Sigmoid colon (tissue), 4 donors: ENCODE data around the gene PRDX4.

Source experiments
- EP300 ChIP-seq, 4 donors: sonication (generic); formaldehyde crosslinking; IDR thresholded peaks; one replicate each; pipeline ENCODE4 v1.6.1; 2017; ENCODE audit warnings: antibody characterized with exemption in 4 of 4
- POLR2A ChIP-seq, 2 donors: fragments of 450-650 bp; IDR thresholded peaks; one replicate each; pipeline ENCODE4 v1.6.1; 2016; ENCODE audit warnings: antibody characterized with exemption in 2 of 2, mild to moderate bottlenecking in 2 of 2, moderate library complexity in 2 of 2
- POLR2AphosphoS5 ChIP-seq, 4 donors: sonication (generic); formaldehyde crosslinking; IDR thresholded peaks; one replicate each; pipeline ENCODE4 v1.6.1; 2017; ENCODE audit warnings: antibody characterized with exemption in 4 of 4
- TF ChIP-seq, protein P1 (sequence below), 4 experiments: fragments of 450-650 bp in 3 of 4; fragments of 200-600 bp in 1 of 4; IDR thresholded peaks; one replicate each; pipeline ENCODE4 v1.5.1; 2016 to 2019; ENCODE audit warnings: antibody characterized with exemption in 4 of 4, mild to moderate bottlenecking in 3 of 4, moderate library complexity in 2 of 4

DNA sequence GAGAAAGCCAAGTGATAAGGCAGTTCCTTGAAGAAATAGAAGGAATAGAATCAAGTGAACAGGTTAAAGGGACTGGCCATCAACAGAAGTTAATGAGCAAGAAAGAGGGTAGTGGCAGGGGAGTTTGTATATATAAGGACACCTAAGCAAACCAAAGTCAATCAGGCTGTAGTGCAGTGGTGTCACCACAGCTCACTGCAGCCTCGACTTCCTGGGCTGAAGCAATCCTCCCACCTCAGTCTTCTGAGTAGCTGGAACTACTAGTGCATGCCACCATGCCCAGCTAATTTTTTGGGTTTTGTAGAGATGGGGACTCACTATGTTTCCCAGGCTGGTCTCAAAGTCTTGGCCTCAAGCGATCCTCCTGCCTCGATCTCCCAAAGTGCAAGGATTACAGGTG, 59.9 kb downstream of the PRDX4 start:
- TF ChIP-seq POLR2A (IDR thresholded peaks at IDR 0.05) (no peak), POLR2AphosphoS5 (IDR thresholded peaks at IDR 0.05) (no peak), EP300 (IDR thresholded peaks at IDR 0.05) (no peak)
- TF ChIP-seq, protein P1, sequence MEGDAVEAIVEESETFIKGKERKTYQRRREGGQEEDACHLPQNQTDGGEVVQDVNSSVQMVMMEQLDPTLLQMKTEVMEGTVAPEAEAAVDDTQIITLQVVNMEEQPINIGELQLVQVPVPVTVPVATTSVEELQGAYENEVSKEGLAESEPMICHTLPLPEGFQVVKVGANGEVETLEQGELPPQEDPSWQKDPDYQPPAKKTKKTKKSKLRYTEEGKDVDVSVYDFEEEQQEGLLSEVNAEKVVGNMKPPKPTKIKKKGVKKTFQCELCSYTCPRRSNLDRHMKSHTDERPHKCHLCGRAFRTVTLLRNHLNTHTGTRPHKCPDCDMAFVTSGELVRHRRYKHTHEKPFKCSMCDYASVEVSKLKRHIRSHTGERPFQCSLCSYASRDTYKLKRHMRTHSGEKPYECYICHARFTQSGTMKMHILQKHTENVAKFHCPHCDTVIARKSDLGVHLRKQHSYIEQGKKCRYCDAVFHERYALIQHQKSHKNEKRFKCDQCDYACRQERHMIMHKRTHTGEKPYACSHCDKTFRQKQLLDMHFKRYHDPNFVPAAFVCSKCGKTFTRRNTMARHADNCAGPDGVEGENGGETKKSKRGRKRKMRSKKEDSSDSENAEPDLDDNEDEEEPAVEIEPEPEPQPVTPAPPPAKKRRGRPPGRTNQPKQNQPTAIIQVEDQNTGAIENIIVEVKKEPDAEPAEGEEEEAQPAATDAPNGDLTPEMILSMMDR (IDR thresholded peaks at IDR 0.05): no peak
